Left ventricle myocardium inferior (tissue), 1 donor: ENCODE measurements around the gene COQ3. TPM values are rescaled to one million over a fixed set of nuclear protein-coding genes. Genes with fewer than 3 reads are reported as not detected.
A peak's percentile ranks its signal among the peaks of the same experiment; 100 is the strongest.

Experiments used
- DNase-seq: peaks from one replicate; pipeline ENCODE4 v3.0.0-alpha.2; 2020
- H3K27ac ChIP-seq: fragments of 200-600 bp; replicated peaks from 2 replicates; pipeline ENCODE4 v1.8.0; 2021
- H3K27me3 ChIP-seq: fragments of 200-600 bp; 2 replicates; pipeline ENCODE4 v1.8.0; 2021; ENCODE audit warnings: low read depth
- H3K36me3 ChIP-seq: fragments of 200-600 bp; 2 replicates; pipeline ENCODE4 v1.8.0; 2021
- H3K4me1 ChIP-seq: fragments of 200-600 bp; 2 replicates; pipeline ENCODE4 v1.8.0; 2021
- H3K4me3 ChIP-seq: fragments of 200-600 bp; 2 replicates; pipeline ENCODE4 v1.8.0; 2021; ENCODE audit warnings: mild to moderate bottlenecking, moderate library complexity
- H3K9me3 ChIP-seq: fragments of 200-600 bp; replicated peaks from 2 replicates; pipeline ENCODE4 v1.8.0; 2021
- intact Hi-C: fragments of 100-400 bp; cut with micrococcal nuclease; formaldehyde crosslinking; loops from one replicate; pipeline ENCODE4 v1.11.0; 2022
- total RNA-seq: library from RNA; stranded (reverse); fragmentation: NEBNext Ultra II Directional; extraction: Animal tissue kit (Norgen Biotek cat#: 25700); gene quantifications from one replicate; pipeline ENCODE4 v1.2.1, GENCODE V29; 2021
- TF ChIP-seq, protein P1 (sequence below): fragments of 200-600 bp; IDR thresholded peaks from 2 replicates; pipeline ENCODE4 v1.8.0; 2021; ENCODE audit warnings: antibody characterized with exemption, mild to moderate bottlenecking, borderline replicate concordance
- donor health status: DM: no; HTN: yes; CAD: no; lungs with severe emphysema.

COQ3 gene
- total RNA-seq, 1 donor from 2014 or later: 36.2 TPM

DNA sequence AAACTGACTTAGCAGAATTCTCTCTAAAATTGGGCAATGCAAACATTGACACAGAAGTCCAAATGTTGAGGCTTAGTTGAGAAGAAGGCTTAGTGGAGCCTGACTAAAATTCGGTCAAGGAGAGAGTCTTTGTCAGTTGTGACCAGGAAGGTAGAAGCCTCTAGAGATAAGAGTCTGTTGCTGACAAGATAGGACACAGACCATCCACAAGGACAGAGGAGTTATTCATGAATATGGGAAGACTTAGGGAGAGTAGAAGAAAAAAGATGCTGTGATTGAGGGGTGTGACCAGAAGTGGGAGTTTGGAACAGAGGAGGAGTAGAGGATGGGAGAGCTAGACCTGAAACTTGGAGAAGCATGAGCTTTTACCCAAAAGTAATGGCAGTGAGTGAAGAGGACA is 37.4 kb downstream of the COQ3 start:
- H3K4me1 ChIP-seq: no peaks in the 10 kb centered on the region
- no peak overlapping the region for H3K4me3 ChIP-seq
- DNase-seq: no peak
- no peak overlapping the region for H3K27ac ChIP-seq
- no peaks in the 10 kb centered on the region for H3K36me3 ChIP-seq
- H3K9me3 ChIP-seq: no peaks in the 10 kb centered on the region
- intact Hi-C loops: no loop called here
- TF ChIP-seq, protein P1, sequence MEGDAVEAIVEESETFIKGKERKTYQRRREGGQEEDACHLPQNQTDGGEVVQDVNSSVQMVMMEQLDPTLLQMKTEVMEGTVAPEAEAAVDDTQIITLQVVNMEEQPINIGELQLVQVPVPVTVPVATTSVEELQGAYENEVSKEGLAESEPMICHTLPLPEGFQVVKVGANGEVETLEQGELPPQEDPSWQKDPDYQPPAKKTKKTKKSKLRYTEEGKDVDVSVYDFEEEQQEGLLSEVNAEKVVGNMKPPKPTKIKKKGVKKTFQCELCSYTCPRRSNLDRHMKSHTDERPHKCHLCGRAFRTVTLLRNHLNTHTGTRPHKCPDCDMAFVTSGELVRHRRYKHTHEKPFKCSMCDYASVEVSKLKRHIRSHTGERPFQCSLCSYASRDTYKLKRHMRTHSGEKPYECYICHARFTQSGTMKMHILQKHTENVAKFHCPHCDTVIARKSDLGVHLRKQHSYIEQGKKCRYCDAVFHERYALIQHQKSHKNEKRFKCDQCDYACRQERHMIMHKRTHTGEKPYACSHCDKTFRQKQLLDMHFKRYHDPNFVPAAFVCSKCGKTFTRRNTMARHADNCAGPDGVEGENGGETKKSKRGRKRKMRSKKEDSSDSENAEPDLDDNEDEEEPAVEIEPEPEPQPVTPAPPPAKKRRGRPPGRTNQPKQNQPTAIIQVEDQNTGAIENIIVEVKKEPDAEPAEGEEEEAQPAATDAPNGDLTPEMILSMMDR: no peak
- peaks cover 58% of the 10 kb centered on the region for H3K27me3 ChIP-seq

DNA sequence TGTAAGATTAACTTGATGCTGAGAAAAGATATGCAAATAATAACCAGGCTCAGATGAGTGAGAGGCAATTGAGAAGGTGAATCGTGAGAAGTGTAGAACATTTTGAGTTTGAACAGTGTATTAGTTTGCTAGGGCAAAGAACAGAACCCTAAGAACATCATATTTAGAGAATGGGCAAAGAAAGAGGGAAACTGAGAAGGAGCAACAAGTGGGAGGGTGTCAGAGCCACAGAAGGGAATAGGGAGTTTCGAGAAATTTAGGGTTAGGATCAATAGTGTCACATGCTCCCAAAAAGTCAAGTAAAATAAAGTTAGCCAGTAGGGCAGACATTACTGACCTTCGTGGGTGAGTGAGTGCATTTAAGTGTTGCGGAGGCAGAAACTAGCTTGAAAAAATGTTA is 39.0 kb downstream of the COQ3 start:
- TF ChIP-seq, protein P1: no peak
- H3K9me3 ChIP-seq: no peaks in the 10 kb centered on the region
- no peak overlapping the region for H3K27ac ChIP-seq
- DNase-seq: no peak
- H3K4me3 ChIP-seq: no peak overlapping the region
- intact Hi-C loops: no loop called here
- H3K27me3 ChIP-seq: peaks cover 65% of the 10 kb centered on the region
- H3K4me1 ChIP-seq: peaks cover 3% of the 10 kb centered on the region
- H3K36me3 ChIP-seq: no peaks in the 10 kb centered on the region

DNA sequence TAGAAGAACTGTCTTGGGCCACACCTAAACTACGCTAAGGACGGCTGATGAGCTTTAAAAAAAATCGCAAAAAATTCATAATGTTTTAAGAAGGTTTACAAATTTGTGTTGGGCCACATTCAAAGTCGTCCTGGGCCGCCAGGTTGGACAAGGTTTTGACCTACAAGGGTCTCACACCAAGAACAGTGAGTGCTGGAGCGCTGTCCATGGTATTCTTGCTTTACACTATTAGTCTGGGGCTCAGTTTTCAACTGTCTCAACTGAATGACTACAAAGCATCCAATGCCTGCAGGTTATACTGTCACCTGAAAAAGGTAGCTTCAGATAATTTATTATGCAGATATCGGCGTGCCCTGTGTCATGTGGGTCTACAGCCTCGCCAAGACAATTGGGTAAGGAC is 40.9 kb downstream of the COQ3 start:
- Histone ChIP-seq H3K27me3 (peaks cover 80% of the 10 kb centered on the region), H3K4me3 (no peak overlapping the region), H3K36me3 (no peaks in the 10 kb centered on the region), H3K9me3 (no peaks in the 10 kb centered on the region), H3K27ac (no peak overlapping the region), H3K4me1 (peaks cover 8% of the 10 kb centered on the region)
- TF ChIP-seq, protein P1: no peak
- intact Hi-C loops: no loop called here
- no peak for DNase-seq

DNA sequence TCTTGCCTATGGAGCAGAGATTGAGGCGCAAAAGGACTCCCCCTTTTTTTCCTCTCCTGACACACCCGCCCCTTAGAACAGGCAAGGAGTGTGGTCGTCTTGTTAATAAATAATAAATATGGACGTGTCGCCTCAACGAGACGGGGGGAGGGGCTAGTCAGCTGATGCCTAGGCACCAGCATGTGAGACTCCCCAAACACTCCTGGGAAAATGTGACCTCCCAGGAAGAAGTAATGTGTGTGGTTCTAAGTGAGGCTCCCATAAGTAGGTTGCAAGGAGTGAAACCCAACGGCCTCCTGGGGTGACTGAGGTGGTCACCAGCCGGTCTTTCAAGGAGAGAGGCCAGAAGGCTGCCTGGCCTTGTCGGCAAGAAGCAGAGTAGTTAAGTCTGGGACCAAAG is 43.4 kb downstream of the COQ3 start:
- Histone ChIP-seq H3K4me3 (no peak overlapping the region), H3K9me3 (no peaks in the 10 kb centered on the region), H3K27me3 (peaks cover 91% of the 10 kb centered on the region), H3K4me1 (peaks cover 8% of the 10 kb centered on the region), H3K36me3 (no peaks in the 10 kb centered on the region), H3K27ac (no peak overlapping the region)
- intact Hi-C loops: no loop called here
- TF ChIP-seq, protein P1: no peak
- no peak for DNase-seq

DNA sequence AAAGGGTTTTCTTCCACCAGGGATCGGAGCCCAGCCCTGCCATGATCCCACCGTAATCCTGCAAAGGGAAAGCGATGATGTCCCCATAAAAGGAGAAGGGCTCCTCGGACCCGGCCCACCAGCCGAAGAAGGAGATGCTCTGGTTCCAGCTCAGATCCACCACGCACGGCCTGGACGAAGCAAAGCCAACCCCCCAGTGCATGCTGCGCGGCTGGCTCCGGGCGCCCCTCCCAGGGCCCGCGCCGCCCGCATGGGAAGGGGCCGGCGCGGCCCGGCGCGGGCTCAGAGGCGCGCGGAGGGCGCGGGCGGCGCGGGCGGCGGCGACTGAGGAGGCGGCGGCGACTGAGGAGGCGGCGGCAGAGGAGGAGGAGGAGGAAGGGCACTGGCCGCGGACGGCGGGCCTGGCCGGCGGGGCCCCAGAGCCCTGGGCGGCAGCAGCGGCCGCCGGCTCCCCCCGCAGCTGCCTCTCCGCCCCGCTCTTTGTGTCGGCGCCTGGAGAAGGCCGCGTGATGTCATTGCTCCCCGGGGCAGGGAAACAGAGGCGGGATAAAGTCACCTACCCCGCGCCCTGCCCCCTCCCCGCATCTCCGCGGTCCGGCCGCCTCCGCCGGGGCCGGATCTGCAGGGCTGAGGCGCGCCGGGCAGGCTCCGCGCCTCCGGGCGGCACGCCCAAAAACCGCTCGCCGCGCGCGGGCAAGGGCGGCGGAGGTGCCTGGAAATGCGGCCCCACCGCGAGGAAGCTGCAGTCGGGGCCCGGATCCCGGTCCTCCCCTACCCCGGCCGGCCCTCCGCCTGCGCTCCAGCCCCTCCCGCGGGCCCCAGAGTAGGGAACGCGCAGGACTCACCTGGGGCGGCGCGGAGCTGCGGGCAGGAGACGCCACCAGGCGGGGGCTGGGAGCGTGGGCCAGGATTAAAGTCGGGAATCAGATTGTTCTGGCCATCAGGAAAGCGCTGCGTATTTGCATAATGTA is 44.5 kb downstream of the COQ3 start, which contains the start of gene FAXC:
Gene FAXC (minus strand): TSS at position 504 of the 971 bp plus-strand sequence. CDS start 302 bp downstream, at position 202.
- TF ChIP-seq, protein P1: no peak
- peak within 1 kb of the TSS; percentile 68 for H3K4me3 ChIP-seq
- H3K36me3 ChIP-seq: no peaks in the 10 kb centered on the region
- intact Hi-C loops: no loop called here
- H3K9me3 ChIP-seq: no peaks in the 10 kb centered on the region
- H3K27me3 ChIP-seq: peaks cover 86% of the 10 kb centered on the region
- DNase-seq: no peak
- H3K27ac ChIP-seq: no peak within 1 kb of the TSS
- peaks cover 8% of the 10 kb centered on the region for H3K4me1 ChIP-seq
